ENCODE measurements around the gene ZNF609.

Gene ZNF609

GRCh38 chr15:64699751-64700388, 239.5 kb downstream of the ZNF609 start:
- no peak for DNase-seq
- in situ Hi-C loops (cut with MboI; ENCODE audit: low pct_unique_long_range_greater_than_20kb, low sequenced_read_pairs): no loop called here

GRCh38 chr15:64701051-64701450, 240.7 kb downstream of the ZNF609 start:
- no peak for DNase-seq
- in situ Hi-C loops (cut with MboI; ENCODE audit: low pct_unique_long_range_greater_than_20kb, low sequenced_read_pairs): no loop called here

DNA sequence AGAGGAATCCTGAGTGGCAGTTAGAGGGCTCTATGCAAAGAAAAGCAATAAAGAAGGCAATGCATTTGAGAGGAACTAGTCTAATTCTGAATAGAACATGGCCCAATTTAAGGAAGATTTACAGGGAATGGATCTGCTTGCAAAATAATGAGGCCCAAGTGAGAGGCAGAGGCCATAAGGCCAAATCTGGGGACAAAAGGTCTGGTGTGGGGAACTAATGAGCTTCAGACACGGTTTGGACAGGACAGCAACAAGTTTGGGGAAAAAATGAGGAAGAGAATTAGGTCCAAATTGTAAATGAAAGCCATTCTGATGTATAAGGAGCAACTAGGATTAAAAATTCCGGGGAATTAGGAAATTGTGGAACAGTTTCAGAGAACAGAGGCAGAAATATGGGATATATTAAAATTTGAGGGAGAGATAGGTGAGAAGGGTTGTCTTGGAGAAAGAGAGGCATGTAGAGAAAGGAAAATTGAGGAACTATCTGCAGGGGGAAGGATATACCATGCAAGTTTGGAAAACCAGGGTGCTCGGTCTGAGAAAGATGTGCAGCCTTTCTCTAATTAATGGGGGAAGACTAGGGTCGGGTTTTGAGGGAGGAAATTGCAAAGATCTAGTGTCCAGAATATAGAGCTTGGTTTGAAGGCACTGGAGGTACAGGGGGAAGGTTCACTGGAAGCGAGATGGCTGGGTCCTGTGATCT, 241.3 kb downstream of the ZNF609 start:
- in situ Hi-C loops (cut with MboI; ENCODE audit: low pct_unique_long_range_greater_than_20kb, low sequenced_read_pairs): no loop called here
- peak; percentile 58 for DNase-seq

GRCh38 chr15:64702816-64703631, 242.6 kb downstream of the ZNF609 start:
- peak; percentile 97 for DNase-seq
- in situ Hi-C loops (cut with MboI; ENCODE audit: low pct_unique_long_range_greater_than_20kb, low sequenced_read_pairs): no loop called here

- no peak for DNase-seq
- in situ Hi-C loops (cut with MboI; ENCODE audit: low pct_unique_long_range_greater_than_20kb, low sequenced_read_pairs): no loop called here
These were observed 243.2 kb downstream of the ZNF609 start for GRCh38 chr15:64703632-64703959.

DNA sequence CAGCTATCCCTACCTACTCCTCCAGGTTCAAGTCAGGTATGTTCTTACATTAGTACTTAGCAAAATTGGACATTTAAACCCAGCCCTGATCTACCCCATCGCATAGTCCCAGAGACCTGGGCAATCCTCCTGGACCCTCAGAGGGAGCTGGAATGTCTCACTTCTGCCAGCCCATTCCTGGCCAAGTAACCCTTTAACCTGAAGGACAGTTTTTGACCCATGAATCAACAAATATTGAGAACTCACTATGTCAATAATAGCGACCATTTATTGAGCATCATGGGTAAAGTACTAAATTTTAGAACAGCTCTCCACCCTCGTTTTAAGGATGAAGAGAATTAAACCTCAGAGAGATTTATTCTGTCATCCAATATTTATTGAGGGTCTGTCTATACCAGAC, 244.6 kb downstream of the ZNF609 start:
- in situ Hi-C loops (cut with MboI; ENCODE audit: low pct_unique_long_range_greater_than_20kb, low sequenced_read_pairs): no loop called here

GRCh38 chr15:64706011-64706911, 245.9 kb downstream of the ZNF609 start:
- in situ Hi-C loops (cut with MboI; ENCODE audit: low pct_unique_long_range_greater_than_20kb, low sequenced_read_pairs): no loop called here
- DNase-seq: no peak

More for the DNA sequence above, 244.6 kb downstream of the ZNF609 start:
- DNase-seq: no peak

- DNase-seq: no peak
- in situ Hi-C loops (cut with MboI; ENCODE audit: low pct_unique_long_range_greater_than_20kb, low sequenced_read_pairs): no loop called here
These were observed 250.5 kb downstream of the ZNF609 start for GRCh38 chr15:64710676-64711428.

DNA sequence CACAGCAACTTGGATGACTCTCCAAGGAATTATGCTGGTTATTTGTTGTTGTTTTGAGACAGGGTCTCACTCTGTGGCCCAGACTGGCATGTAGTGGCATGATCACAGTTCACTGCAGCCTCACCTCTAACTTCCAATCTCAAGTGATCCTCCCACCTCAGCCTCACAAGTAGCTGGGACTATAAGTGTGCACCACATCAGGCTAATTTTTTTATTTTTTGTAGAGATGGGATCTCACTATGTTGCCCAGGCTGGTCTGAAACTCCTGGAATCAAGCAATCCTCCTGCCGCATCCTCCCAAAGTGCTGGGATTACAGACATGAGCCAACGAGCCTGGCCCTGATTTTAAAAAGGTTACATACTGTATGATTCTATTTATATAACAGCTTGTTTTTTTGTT, 252.0 kb downstream of the ZNF609 start:
- no peak for DNase-seq
- in situ Hi-C loops (cut with MboI; ENCODE audit: low pct_unique_long_range_greater_than_20kb, low sequenced_read_pairs): no loop called here

DNA sequence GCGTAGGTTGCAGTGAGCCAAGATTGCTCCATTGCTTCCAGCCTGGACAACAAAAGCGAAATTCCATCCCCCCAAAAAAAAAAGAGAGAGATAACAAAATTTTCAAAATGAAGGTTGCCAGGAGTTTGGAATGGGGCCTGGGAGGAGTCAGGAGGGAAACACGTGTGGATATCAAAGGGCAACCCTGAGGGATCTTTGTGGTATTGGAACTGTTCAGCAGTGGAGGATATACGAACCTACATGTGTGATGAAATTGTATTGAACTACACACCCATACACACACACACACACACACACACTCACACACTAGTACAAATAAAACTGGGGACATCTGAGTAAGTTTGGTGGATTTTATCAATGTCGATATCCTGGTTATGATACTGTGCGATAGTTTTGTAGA, 253.2 kb downstream of the ZNF609 start:
- in situ Hi-C loops (cut with MboI; ENCODE audit: low pct_unique_long_range_greater_than_20kb, low sequenced_read_pairs): no loop called here

DNA sequence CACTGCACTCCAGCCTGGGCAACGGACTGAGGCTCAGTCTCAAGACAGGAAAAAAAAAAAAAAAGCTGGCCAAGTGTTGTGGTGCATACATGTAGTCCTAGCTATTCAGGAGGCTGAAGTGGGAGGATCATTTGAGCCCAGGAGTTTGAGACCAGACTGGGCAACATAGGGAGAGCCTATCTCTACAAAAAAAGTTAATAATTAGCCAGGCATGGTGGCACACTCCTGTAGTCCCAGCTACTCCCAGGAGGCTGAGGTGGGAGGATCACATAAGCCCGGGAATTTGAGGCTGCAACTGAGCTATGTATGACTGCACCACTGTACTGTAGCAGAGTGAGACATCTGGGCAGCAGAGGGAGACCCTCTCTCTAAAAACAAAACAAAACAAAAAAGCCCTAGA, 256.1 kb downstream of the ZNF609 start:
- in situ Hi-C loops (cut with MboI; ENCODE audit: low pct_unique_long_range_greater_than_20kb, low sequenced_read_pairs): no loop called here
- DNase-seq: no peak

More for the DNA sequence above, 253.2 kb downstream of the ZNF609 start:
- DNase-seq: no peak

GRCh38 chr15:64717130-64717529, 256.8 kb downstream of the ZNF609 start:
- in situ Hi-C loops (cut with MboI; ENCODE audit: low pct_unique_long_range_greater_than_20kb, low sequenced_read_pairs): no loop called here
- DNase-seq: no peak

DNA sequence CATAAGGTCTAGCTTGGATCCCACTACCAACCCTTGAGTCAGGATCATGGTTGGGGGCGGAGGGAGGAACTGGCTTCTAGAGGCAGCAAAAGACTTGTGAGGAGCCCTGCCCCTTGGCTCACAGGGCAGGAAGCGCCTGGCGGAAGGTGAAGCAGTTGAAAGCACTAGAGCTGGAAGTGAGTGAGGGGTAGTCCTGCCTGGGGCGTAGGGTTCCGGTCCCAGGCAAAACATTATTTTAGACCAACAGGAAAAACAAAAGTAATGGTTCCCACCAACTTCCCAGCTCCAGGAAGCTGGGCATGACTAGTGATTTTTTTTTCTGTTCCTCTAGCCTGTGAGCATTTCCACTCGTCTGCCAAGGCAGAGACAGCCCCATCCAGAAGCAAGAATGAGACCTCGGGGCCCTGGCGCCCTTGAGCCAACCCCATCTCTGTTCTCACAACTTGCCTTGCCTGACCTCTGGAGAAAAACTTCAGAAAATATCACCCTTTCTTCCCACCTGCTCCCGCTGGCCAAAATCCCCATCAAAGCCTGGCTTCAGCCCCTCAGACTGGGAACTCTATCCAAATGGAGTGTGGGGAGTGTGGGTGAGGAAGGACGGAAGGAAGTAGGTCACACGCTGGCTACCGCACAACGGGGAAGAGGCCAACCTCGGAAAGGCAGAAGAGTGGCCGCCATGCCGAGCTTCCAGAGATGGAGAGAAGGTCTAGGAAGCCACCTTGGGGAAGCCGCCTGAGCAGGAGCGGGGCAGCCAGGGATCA, 257.5 kb downstream of the ZNF609 start:
- in situ Hi-C loops (cut with MboI; ENCODE audit: low pct_unique_long_range_greater_than_20kb, low sequenced_read_pairs): no loop called here
- DNase-seq: no peak

DNA sequence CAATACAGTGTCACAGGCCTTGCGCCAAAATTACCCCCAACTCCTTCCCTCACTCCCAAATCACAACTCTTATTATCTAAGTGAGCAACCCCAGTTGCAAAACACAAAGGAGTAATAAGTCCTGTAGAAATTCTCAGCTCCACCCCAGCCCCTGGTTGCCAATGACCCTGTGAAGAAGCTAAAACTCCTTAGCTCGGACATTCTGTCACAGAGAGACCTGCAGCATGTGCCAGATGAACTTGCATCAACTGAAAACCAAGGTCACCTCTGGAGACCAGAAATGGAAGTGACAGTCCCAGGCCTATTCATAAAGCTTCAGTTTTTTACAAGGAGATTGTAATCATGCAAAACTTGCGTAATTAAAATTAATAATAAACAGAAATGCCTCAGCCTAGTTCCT, 259.8 kb downstream of the ZNF609 start:
- in situ Hi-C loops (cut with MboI; ENCODE audit: low pct_unique_long_range_greater_than_20kb, low sequenced_read_pairs): no loop called here
- no peak for DNase-seq

GRCh38 chr15:64730151-64730550, 269.8 kb downstream of the ZNF609 start:
- DNase-seq: no peak
- in situ Hi-C loops (cut with MboI; ENCODE audit: low pct_unique_long_range_greater_than_20kb, low sequenced_read_pairs): no loop called here

GRCh38 chr15:64731012-64731804, 270.8 kb downstream of the ZNF609 start:
- in situ Hi-C loops (cut with MboI; ENCODE audit: low pct_unique_long_range_greater_than_20kb, low sequenced_read_pairs): no loop called here

DNA sequence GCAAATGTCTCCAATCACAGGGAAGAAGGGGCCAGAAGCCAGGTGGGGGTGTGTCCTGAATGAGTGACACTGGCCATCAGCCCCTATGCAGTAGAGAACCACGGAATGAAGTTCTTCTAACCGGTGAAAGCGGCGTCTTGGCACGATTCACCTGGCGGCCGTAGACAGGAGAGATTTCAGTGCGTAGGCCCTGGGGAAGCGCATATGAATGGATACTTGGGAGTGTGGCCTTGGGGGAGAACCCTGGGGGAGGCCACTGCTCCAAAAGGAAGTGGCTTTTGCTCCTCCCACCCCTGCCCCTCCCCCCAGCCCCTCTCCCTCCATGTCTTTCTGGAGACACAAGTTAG, 271.4 kb downstream of the ZNF609 start:
- DNase-seq: no peak
- in situ Hi-C loops (cut with MboI; ENCODE audit: low pct_unique_long_range_greater_than_20kb, low sequenced_read_pairs): no loop called here

More at GRCh38 chr15:64731012-64731804, 270.8 kb downstream of the ZNF609 start:
- peak; percentile 97 for DNase-seq

All from KBM-7 (cell line).